Measurements from ENCODE around the gene OR2A25.

DNA sequence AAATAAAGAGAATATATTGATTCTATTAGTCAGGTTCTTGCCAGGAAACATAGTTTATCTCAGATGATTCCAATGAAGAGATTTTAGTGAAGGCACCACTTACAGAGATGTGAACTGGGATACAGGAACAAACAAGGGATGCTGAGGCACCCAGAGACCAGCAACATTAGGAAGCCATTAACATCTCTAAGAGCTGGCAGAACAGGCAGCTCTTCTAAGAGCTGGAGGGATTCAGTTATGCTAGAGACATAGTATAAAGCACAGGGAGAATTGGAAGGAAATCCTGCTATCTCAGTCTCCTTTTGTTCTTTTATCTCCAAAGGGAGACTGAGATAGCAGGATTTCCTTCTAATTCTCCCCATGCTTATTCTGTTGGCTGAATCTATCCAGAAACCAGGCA is 47.4 kb upstream of the OR2A25 start:
- TF ChIP-seq, protein P1, sequence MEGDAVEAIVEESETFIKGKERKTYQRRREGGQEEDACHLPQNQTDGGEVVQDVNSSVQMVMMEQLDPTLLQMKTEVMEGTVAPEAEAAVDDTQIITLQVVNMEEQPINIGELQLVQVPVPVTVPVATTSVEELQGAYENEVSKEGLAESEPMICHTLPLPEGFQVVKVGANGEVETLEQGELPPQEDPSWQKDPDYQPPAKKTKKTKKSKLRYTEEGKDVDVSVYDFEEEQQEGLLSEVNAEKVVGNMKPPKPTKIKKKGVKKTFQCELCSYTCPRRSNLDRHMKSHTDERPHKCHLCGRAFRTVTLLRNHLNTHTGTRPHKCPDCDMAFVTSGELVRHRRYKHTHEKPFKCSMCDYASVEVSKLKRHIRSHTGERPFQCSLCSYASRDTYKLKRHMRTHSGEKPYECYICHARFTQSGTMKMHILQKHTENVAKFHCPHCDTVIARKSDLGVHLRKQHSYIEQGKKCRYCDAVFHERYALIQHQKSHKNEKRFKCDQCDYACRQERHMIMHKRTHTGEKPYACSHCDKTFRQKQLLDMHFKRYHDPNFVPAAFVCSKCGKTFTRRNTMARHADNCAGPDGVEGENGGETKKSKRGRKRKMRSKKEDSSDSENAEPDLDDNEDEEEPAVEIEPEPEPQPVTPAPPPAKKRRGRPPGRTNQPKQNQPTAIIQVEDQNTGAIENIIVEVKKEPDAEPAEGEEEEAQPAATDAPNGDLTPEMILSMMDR (IDR thresholded peaks at IDR 0.05): no peak
- TF ChIP-seq POLR2AphosphoS5 (IDR thresholded peaks at IDR 0.05) (no peak), POLR2A (IDR thresholded peaks at IDR 0.05) (no peak), EP300 (IDR thresholded peaks at IDR 0.05) (no peak)
